Measurements from ENCODE around the gene HMGN4. TPM values are rescaled to one million over a fixed set of nuclear protein-coding genes. Genes with fewer than 3 reads are reported as not detected.

The HMGN4 gene
- total and polyA plus RNA-seq, 9 of the 15 experiments (the other 6 are each of a cell fraction or from before 2014, with no cell fraction given), result 35.4 to 134 (median 94.1) TPM

- TF ChIP-seq SIN3A (IDR thresholded peaks at IDR 0.05; ENCODE audit: borderline replicate concordance in 2 of 2, control insufficient read depth in 1 of 2, low read depth in 2 of 2, low read length in 2 of 2), result no peak
- no peak for TF ChIP-seq ZBTB33 (CRISPR knock-in tag; IDR thresholded peaks at IDR 0.05)
Measured at GRCh38 chr6:26592649-26593048, 54.5 kb downstream of the HMGN4 start (continued).

GRCh38 chr6:26593278-26594130 is 55.3 kb downstream of the HMGN4 start:
- Histone ChIP-seq H3K4me1 (replicated peaks in 1 of 2; ENCODE audit: control insufficient read depth in 2 of 2, insufficient read depth in 2 of 2, low read length in 2 of 2) (peaks cover 16 to 18% of the 10 kb centered on the region in 2 experiments; a peak in 4 of 5 replicates), H3K27me3 (ENCODE audit: control insufficient read depth in 2 of 2, insufficient read depth in 2 of 2, low read length in 2 of 2) (no peaks in the 10 kb centered on the region), H3K36me3 (ENCODE audit: control insufficient read depth, insufficient read depth, low read length) (peaks cover 7% of the 10 kb centered on the region), H3K9me1 (ENCODE audit: control insufficient read depth, insufficient read depth, low read length) (no peaks in the 10 kb centered on the region), H3K4me3 (peak overlapping the region; percentile 91), H3K9ac (ENCODE audit: insufficient read depth in 1 of 2, low read depth in 2 of 2, low read length in 2 of 2) (peak overlapping the region; percentile 59 to 94; a peak in 3 of 4 replicates), H3K4me2 (ENCODE audit: insufficient read depth, low read length) (peak overlapping the region; percentile 79), H3K27ac (ENCODE audit: extremely low read depth, low read depth, low read length) (peak overlapping the region; percentile 52; the same call in 2 of the 3 replicates), H4K20me1 (replicated peaks; ENCODE audit: control insufficient read depth, insufficient read depth, low read length) (no peaks in the 10 kb centered on the region), H3K9me3 (replicated peaks; ENCODE audit: control insufficient read depth, insufficient read depth, low read depth, low read length) (no peaks in the 10 kb centered on the region), H3K79me2 (ENCODE audit: control insufficient read depth, insufficient read depth, low read length) (peaks cover 19% of the 10 kb centered on the region), H2AFZ (ENCODE audit: low read depth, low read length) (peak overlapping the region; percentile 89)
- ATAC-seq (0 out of 3 replicates have a peak, but pooled peaks have one; percentile 1), DNase-seq (ENCODE audit: extremely low read depth in 1 of 4, low spot score in 3 of 4) (peak in 1 of 4 experiments; percentile 64), FAIRE-seq (peak; percentile 78)
- no TSS peak for BruUV-seq (replicated peaks)
- 11% methylated on average over 20 of the region's 20 CpGs for WGBS (ENCODE audit: insufficient coverage, low coverage, missing lambda C conversion rate)
- POLR2A ChIA-PET, result interaction anchor here (0.5 to 7.6 kb wide), 16 partner anchors 20 to 567 kb away, joined by 3 to 141 read pairs (median 4); a partner anchor contains a TSS
- CTCF ChIA-PET (ENCODE audit: low intra/inter-chr PET ratio), result interaction anchor here (0.9 to 1.7 kb wide), 3 partner anchors 21 to 529 kb away, joined by 3 to 6 read pairs (median 4); no protein-coding TSS in a partner anchor
- in situ Hi-C loops (cut with MboI) (loop anchor here (10.0 kb wide), 1 partner anchor 529 kb away; no protein-coding TSS in a partner anchor), intact Hi-C loops (cut with micrococcal nuclease) (loop anchor here (2.0 kb wide), 2 partner anchors 73 to 419 kb away; no protein-coding TSS in a partner anchor)
- TF ChIP-seq ZNF589 (CRISPR knock-in tag; IDR thresholded peaks at IDR 0.05; ENCODE audit: low read depth), result peak; percentile 88; the same call in 1 of the 2 replicates
- no peak for TF ChIP-seq TFE3 (CRISPR knock-in tag; IDR thresholded peaks at IDR 0.05)
- TF ChIP-seq ZNF175 (CRISPR knock-in tag; IDR thresholded peaks at IDR 0.05; ENCODE audit: low read depth), result peak; percentile 68; the same call in 1 of the 2 replicates
- TF ChIP-seq DIDO1 (tag; IDR thresholded peaks at IDR 0.05; ENCODE audit: low read depth), result peak; percentile 53; the same call in 1 of the 2 replicates
- TF ChIP-seq TEAD1 (CRISPR knock-in tag; IDR thresholded peaks at IDR 0.05), result peak in 1 of 2 experiments; percentile 91; a peak in 2 of 4 replicates
- TF ChIP-seq SLC30A9 (CRISPR knock-in tag; IDR thresholded peaks at IDR 0.05), result 0 out of 2 replicates have a peak, but pooled peaks have one; percentile 18
- TF ChIP-seq ZNF76 (CRISPR knock-in tag; IDR thresholded peaks at IDR 0.05; ENCODE audit: borderline replicate concordance), result peak; percentile 83; the same call in 1 of the 2 replicates
- 0 out of 2 replicates have a peak, but pooled peaks have one; percentile 24 for TF ChIP-seq ZNF551 (CRISPR knock-in tag; IDR thresholded peaks at IDR 0.05)
- TF ChIP-seq USF1 (CRISPR knock-in tag; IDR thresholded peaks at IDR 0.05), result no peak
- peak; percentile 41; the same call in 1 of the 2 replicates for TF ChIP-seq KLF13 (tag; IDR thresholded peaks at IDR 0.05; ENCODE audit: borderline replicate concordance, low read depth)

Measured in K562 (cell line).